HEK293 (cell line): ENCODE data around the gene CTDNEP1.

Source experiments
- CTCF ChIA-PET: fragments of 350-600 bp; formaldehyde crosslinking; extraction: SDS; loops from one replicate; lab custom pipeline; 2021; ENCODE audit warnings: antibody characterized with exemption; lab: Yijun Ruan, JAX
- POLR2A ChIA-PET: fragments of 300-600 bp; formaldehyde crosslinking; extraction: SDS; loops from one replicate; lab custom pipeline; 2020; ENCODE audit warnings: antibody characterized with exemption, inconsistent platforms; lab: Yijun Ruan, JAX
- H3K27ac ChIP-seq: fragments of 200-500 bp; sonication (Bioruptor generic); 2 replicates; pipeline ENCODE4 v1.5.1; 2014; ENCODE audit warnings: low read depth, low read length, control low read depth, inconsistent platforms; ENCODE audit errors: extremely low read depth
- H3K36me3 ChIP-seq, 2 experiments: fragments of 200-500 bp in 1 of 2; sonication (Bioruptor generic) in 1 of 2; 1 replicate in 1 of 2; 2 replicates in 1 of 2; pipeline ENCODE4 v1.5.1; 2014 to 2017; ENCODE audit warnings: inconsistent platforms in 2 of 2, low read length in 2 of 2; ENCODE audit not compliant: control insufficient read depth in 2 of 2, insufficient read depth in 1 of 2
- H3K4me1 ChIP-seq: fragments of 200-500 bp; sonication (Bioruptor generic); 2 replicates; pipeline ENCODE4 v1.5.1; 2014; ENCODE audit warnings: mild to moderate bottlenecking, low read length, inconsistent platforms; ENCODE audit not compliant: control insufficient read depth, insufficient read depth
- H3K4me3 ChIP-seq: 2 replicates; pipeline ENCODE4 v1.5.1; 2011; ENCODE audit warnings: low read depth, mild to moderate bottlenecking, control low read depth, low read length, moderate library complexity
- H3K9me3 ChIP-seq: fragments of 200-500 bp; sonication (Bioruptor generic); 2 replicates; pipeline ENCODE4 v1.5.1; 2014; ENCODE audit warnings: low read depth, low read length, inconsistent platforms; ENCODE audit not compliant: control insufficient read depth, insufficient read depth
- FEZF1 ChIP-seq: fragments of 450-650 bp; formaldehyde crosslinking; IDR thresholded peaks from 2 replicates; pipeline ENCODE4 v1.5.1; 2016; ENCODE audit warnings: missing biosample characterization, missing genetic modification characterization
- PRDM1 ChIP-seq: fragments of 450-650 bp; formaldehyde crosslinking; IDR thresholded peaks from 2 replicates; pipeline ENCODE4; 2016; ENCODE audit warnings: missing biosample characterization, missing genetic modification characterization
- WT1 ChIP-seq: fragments of 450-650 bp; formaldehyde crosslinking; IDR thresholded peaks from 2 replicates; pipeline ENCODE4 v1.5.1; 2016; ENCODE audit warnings: missing biosample characterization, missing genetic modification characterization
- ZEB2 ChIP-seq: fragments of 450-650 bp; formaldehyde crosslinking; IDR thresholded peaks from 2 replicates; pipeline ENCODE4 v1.5.1; 2016; ENCODE audit warnings: missing biosample characterization, missing genetic modification characterization
- ZNF184 ChIP-seq: fragments of 450-650 bp; IDR thresholded peaks from 2 replicates; pipeline ENCODE4 v1.5.1; 2018; ENCODE audit warnings: missing biosample characterization, mild to moderate bottlenecking, missing genetic modification characterization
- ZNF211 ChIP-seq: fragments of 450-650 bp; formaldehyde crosslinking; IDR thresholded peaks from 2 replicates; pipeline ENCODE4 v1.5.1; 2016; ENCODE audit warnings: low read depth, missing biosample characterization, missing genetic modification characterization
- ZNF214 ChIP-seq: fragments of 450-650 bp; formaldehyde crosslinking; IDR thresholded peaks from 2 replicates; pipeline ENCODE4 v1.5.1; 2017; ENCODE audit warnings: missing biosample characterization, mild to moderate bottlenecking, missing genetic modification characterization, borderline replicate concordance
- ZNF266 ChIP-seq: fragments of 450-650 bp; formaldehyde crosslinking; IDR thresholded peaks from 2 replicates; pipeline ENCODE4 v1.5.1; 2016; ENCODE audit warnings: missing biosample characterization, missing genetic modification characterization, low read depth
- ZNF341 ChIP-seq: fragments of 450-650 bp; formaldehyde crosslinking; IDR thresholded peaks from 2 replicates; pipeline ENCODE4; 2016; ENCODE audit warnings: low read depth, missing biosample characterization, missing genetic modification characterization
- ZNF521 ChIP-seq: fragments of 450-650 bp; formaldehyde crosslinking; IDR thresholded peaks from 2 replicates; pipeline ENCODE4 v1.5.1; 2017; ENCODE audit warnings: missing biosample characterization, mild to moderate bottlenecking, missing genetic modification characterization
- ZNF585B ChIP-seq: fragments of 450-650 bp; formaldehyde crosslinking; IDR thresholded peaks from 2 replicates; pipeline ENCODE4 v1.5.1; 2016; ENCODE audit warnings: missing biosample characterization, missing genetic modification characterization
- ZNF621 ChIP-seq: fragments of 450-650 bp; formaldehyde crosslinking; IDR thresholded peaks from 2 replicates; pipeline ENCODE4 v1.5.1; 2017; ENCODE audit warnings: missing biosample characterization, missing genetic modification characterization
- ZNF629 ChIP-seq: fragments of 450-650 bp; formaldehyde crosslinking; IDR thresholded peaks from 2 replicates; pipeline ENCODE4 v1.5.1; 2017; ENCODE audit warnings: missing biosample characterization, missing genetic modification characterization
- ZNF707 ChIP-seq: fragments of 450-650 bp; formaldehyde crosslinking; IDR thresholded peaks from 2 replicates; pipeline ENCODE4 v1.5.1; 2016; ENCODE audit warnings: missing biosample characterization, missing genetic modification characterization
- ZNF747 ChIP-seq: fragments of 450-650 bp; formaldehyde crosslinking; IDR thresholded peaks from 2 replicates; pipeline ENCODE4 v1.5.1; 2016; ENCODE audit warnings: missing biosample characterization, missing genetic modification characterization
- ZNF768 ChIP-seq: fragments of 450-650 bp; formaldehyde crosslinking; IDR thresholded peaks from 2 replicates; pipeline ENCODE4 v1.5.1; 2018; ENCODE audit warnings: missing biosample characterization, mild to moderate bottlenecking, missing genetic modification characterization
- ZNF792 ChIP-seq: fragments of 450-650 bp; formaldehyde crosslinking; IDR thresholded peaks from 2 replicates; pipeline ENCODE4 v1.5.1; 2016; ENCODE audit warnings: missing biosample characterization, missing genetic modification characterization
- ZNF830 ChIP-seq: fragments of 450-650 bp; IDR thresholded peaks from 2 replicates; pipeline ENCODE4 v1.5.0; 2018; ENCODE audit warnings: missing biosample characterization, missing genetic modification characterization, low read depth, mild to moderate bottlenecking, moderate library complexity
- ZSCAN30 ChIP-seq: fragments of 450-650 bp; IDR thresholded peaks from 2 replicates; pipeline ENCODE4 v1.5.1; 2018; ENCODE audit warnings: missing biosample characterization, mild to moderate bottlenecking, missing genetic modification characterization, moderate library complexity
- TF ChIP-seq, protein P1 (sequence below): fragments of 450-650 bp; formaldehyde crosslinking; optimal IDR thresholded peaks from 2 replicates; pipeline ENCODE3; 2016; ENCODE audit warnings: missing biosample characterization, mild to moderate bottlenecking, missing genetic modification characterization
- TF ChIP-seq, protein P2 (sequence below): fragments of 450-650 bp; formaldehyde crosslinking; IDR thresholded peaks from 2 replicates; pipeline ENCODE4 v1.5.1; 2016; ENCODE audit warnings: missing biosample characterization, missing genetic modification characterization, low read depth
- TF ChIP-seq, protein P3 (sequence below): fragments of 450-650 bp; formaldehyde crosslinking; IDR thresholded peaks from 2 replicates; pipeline ENCODE4 v1.5.0; 2017; ENCODE audit warnings: missing biosample characterization, missing genetic modification characterization, borderline replicate concordance
- TF ChIP-seq, protein P4 (sequence below): fragments of 450-650 bp; formaldehyde crosslinking; IDR thresholded peaks from 2 replicates; pipeline ENCODE4 v1.5.1; 2016; ENCODE audit warnings: missing biosample characterization, missing genetic modification characterization, borderline replicate concordance
- TF ChIP-seq, protein P5 (sequence below): fragments of 450-650 bp; formaldehyde crosslinking; IDR thresholded peaks from 2 replicates; pipeline ENCODE4 v1.5.1; 2016; ENCODE audit warnings: missing biosample characterization, missing genetic modification characterization
- TF ChIP-seq, protein P6 (sequence below): fragments of 450-650 bp; formaldehyde crosslinking; IDR thresholded peaks from 2 replicates; pipeline ENCODE4 v1.5.1; 2016; ENCODE audit warnings: missing biosample characterization, missing genetic modification characterization

Gene CTDNEP1

DNA sequence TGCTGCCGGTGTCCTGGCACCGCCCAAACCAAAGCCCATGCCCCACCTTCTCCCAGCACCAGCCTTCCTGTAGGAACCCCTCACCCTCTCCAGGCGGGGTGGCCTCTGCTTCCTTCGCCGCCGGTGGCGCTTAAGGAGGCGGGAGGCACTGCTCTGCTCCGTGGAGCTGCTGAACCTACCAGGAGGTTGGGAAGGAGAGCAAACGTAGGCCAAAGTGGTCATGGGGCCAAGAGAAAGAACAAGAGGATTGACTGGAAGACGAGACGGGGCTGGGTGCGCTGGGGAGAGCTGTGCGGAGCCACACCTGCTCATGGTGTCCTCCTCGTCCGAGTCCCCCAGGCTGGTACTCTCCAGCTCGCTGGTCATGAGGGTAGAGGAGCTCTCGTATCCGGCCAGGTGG, 22.0 kb downstream of the CTDNEP1 start:
- CTCF ChIA-PET: no interaction called here
- no peak overlapping the region for H3K27ac ChIP-seq
- TF ChIP-seq ZNF521 (tag by site-specific recombination) (no peak), ZNF768 (tag by site-specific recombination) (no peak), FEZF1 (tag by site-specific recombination) (no peak), ZNF211 (tag by site-specific recombination) (no peak), ZNF585B (tag by site-specific recombination) (no peak), PRDM1 (tag by site-specific recombination) (no peak), ZNF747 (tag by site-specific recombination) (no peak), ZNF341 (tag by site-specific recombination) (no peak), ZNF830 (tag by site-specific recombination) (no peak), ZNF184 (tag by site-specific recombination) (no peak), ZNF266 (no peak), WT1 (tag by site-specific recombination) (no peak), ZNF707 (tag by site-specific recombination) (no peak), ZNF214 (tag by site-specific recombination) (no peak)
- TF ChIP-seq, protein P1, sequence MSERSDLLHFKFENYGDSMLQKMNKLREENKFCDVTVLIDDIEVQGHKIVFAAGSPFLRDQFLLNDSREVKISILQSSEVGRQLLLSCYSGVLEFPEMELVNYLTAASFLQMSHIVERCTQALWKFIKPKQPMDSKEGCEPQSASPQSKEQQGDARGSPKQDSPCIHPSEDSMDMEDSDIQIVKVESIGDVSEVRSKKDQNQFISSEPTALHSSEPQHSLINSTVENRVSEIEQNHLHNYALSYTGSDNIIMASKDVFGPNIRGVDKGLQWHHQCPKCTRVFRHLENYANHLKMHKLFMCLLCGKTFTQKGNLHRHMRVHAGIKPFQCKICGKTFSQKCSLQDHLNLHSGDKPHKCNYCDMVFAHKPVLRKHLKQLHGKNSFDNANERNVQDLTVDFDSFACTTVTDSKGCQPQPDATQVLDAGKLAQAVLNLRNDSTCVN (tag by site-specific recombination): no peak
- TF ChIP-seq, protein P2, sequence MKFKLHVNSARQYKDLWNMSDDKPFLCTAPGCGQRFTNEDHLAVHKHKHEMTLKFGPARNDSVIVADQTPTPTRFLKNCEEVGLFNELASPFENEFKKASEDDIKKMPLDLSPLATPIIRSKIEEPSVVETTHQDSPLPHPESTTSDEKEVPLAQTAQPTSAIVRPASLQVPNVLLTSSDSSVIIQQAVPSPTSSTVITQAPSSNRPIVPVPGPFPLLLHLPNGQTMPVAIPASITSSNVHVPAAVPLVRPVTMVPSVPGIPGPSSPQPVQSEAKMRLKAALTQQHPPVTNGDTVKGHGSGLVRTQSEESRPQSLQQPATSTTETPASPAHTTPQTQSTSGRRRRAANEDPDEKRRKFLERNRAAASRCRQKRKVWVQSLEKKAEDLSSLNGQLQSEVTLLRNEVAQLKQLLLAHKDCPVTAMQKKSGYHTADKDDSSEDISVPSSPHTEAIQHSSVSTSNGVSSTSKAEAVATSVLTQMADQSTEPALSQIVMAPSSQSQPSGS: no peak
- TF ChIP-seq, protein P3, sequence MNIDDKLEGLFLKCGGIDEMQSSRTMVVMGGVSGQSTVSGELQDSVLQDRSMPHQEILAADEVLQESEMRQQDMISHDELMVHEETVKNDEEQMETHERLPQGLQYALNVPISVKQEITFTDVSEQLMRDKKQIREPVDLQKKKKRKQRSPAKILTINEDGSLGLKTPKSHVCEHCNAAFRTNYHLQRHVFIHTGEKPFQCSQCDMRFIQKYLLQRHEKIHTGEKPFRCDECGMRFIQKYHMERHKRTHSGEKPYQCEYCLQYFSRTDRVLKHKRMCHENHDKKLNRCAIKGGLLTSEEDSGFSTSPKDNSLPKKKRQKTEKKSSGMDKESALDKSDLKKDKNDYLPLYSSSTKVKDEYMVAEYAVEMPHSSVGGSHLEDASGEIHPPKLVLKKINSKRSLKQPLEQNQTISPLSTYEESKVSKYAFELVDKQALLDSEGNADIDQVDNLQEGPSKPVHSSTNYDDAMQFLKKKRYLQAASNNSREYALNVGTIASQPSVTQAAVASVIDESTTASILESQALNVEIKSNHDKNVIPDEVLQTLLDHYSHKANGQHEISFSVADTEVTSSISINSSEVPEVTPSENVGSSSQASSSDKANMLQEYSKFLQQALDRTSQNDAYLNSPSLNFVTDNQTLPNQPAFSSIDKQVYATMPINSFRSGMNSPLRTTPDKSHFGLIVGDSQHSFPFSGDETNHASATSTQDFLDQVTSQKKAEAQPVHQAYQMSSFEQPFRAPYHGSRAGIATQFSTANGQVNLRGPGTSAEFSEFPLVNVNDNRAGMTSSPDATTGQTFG (tag by site-specific recombination): no peak
- H3K9me3 ChIP-seq: no peaks in the 10 kb centered on the region
- POLR2A ChIA-PET: interaction anchor here (1.0 to 14.2 kb wide), 2 partner anchors 8 to 10 kb away, joined by 5 to 284 read pairs; partner anchors contain the start of genes ACADVL, DLG4 and PHF23
- peaks cover 12 to 71% of the 10 kb centered on the region in 2 experiments for H3K36me3 ChIP-seq
- no peaks in the 10 kb centered on the region for H3K4me1 ChIP-seq
- H3K4me3 ChIP-seq: no peak overlapping the region

DNA sequence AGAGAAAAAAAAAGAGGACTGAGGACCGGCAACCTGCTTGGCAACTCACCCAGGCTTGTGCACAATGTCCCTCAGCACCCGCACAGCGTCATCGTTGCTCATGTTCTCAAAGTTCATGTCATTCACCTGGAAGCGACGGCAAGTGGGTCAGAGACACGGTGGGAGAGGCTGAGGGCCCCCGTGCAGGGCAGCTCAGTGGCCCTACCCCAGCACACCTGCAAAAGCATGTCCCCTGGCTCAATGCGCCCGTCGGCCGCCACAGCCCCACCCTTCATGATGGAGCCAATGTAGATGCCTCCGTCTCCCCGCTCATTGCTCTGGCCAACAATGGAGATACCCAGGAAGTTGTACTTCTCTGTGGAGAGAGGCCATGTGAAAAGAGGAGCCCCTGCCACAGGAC, 22.6 kb downstream of the CTDNEP1 start:
- CTCF ChIA-PET: no interaction called here
- Histone ChIP-seq H3K4me1 (no peaks in the 10 kb centered on the region), H3K4me3 (no peak overlapping the region), H3K36me3 (peaks cover 18 to 76% of the 10 kb centered on the region in 2 experiments), H3K27ac (no peak overlapping the region), H3K9me3 (no peaks in the 10 kb centered on the region)
- POLR2A ChIA-PET: no interaction called here
- TF ChIP-seq ZNF629 (tag by site-specific recombination) (no peak), ZNF792 (tag by site-specific recombination) (no peak), ZNF621 (tag by site-specific recombination) (no peak), ZEB2 (tag by site-specific recombination) (no peak), ZSCAN30 (no peak)
- TF ChIP-seq, protein P4, sequence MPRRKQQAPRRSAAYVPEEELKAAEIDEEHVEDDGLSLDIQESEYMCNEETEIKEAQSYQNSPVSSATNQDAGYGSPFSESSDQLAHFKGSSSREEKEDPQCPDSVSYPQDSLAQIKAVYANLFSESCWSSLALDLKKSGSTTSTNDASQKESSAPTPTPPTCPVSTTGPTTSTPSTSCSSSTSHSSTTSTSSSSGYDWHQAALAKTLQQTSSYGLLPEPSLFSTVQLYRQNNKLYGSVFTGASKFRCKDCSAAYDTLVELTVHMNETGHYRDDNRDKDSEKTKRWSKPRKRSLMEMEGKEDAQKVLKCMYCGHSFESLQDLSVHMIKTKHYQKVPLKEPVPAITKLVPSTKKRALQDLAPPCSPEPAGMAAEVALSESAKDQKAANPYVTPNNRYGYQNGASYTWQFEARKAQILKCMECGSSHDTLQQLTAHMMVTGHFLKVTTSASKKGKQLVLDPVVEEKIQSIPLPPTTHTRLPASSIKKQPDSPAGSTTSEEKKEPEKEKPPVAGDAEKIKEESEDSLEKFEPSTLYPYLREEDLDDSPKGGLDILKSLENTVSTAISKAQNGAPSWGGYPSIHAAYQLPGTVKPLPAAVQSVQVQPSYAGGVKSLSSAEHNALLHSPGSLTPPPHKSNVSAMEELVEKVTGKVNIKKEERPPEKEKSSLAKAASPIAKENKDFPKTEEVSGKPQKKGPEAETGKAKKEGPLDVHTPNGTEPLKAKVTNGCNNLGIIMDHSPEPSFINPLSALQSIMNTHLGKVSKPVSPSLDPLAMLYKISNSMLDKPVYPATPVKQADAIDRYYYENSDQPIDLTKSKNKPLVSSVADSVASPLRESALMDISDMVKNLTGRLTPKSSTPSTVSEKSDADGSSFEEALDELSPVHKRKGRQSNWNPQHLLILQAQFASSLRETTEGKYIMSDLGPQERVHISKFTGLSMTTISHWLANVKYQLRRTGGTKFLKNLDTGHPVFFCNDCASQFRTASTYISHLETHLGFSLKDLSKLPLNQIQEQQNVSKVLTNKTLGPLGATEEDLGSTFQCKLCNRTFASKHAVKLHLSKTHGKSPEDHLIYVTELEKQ: no peak
- TF ChIP-seq, protein P5, sequence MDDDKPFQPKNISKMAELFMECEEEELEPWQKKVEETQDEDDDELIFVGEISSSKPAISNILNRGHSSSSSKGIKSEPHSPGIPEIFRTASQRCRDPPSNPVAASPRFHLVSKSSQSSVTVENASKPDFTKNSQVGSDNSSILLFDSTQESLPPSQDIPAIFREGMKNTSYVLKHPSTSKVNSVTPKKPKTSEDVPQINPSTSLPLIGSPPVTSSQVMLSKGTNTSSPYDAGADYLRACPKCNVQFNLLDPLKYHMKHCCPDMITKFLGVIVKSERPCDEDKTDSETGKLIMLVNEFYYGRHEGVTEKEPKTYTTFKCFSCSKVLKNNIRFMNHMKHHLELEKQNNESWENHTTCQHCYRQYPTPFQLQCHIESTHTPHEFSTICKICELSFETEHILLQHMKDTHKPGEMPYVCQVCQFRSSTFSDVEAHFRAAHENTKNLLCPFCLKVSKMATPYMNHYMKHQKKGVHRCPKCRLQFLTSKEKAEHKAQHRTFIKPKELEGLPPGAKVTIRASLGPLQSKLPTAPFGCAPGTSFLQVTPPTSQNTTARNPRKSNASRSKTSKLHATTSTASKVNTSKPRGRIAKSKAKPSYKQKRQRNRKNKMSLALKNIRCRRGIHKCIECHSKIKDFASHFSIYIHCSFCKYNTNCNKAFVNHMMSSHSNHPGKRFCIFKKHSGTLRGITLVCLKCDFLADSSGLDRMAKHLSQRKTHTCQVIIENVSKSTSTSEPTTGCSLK (tag by site-specific recombination): no peak
- TF ChIP-seq, protein P6, sequence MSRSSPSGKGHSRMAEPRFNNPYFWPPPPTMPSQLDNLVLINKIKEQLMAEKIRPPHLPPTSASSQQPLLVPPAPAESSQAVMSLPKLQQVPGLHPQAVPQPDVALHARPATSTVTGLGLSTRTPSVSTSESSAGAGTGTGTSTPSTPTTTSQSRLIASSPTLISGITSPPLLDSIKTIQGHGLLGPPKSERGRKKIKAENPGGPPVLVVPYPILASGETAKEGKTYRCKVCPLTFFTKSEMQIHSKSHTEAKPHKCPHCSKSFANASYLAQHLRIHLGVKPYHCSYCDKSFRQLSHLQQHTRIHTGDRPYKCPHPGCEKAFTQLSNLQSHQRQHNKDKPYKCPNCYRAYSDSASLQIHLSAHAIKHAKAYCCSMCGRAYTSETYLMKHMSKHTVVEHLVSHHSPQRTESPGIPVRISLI (tag by site-specific recombination): no peak
